Muscle layer of duodenum (tissue), 2 donors: Measurements from ENCODE around the gene PPP1R3E.

Experiments
- H3K27ac ChIP-seq: one replicate; pipeline ENCODE4 v1.7.0; 2013; ENCODE audit warnings: mild to moderate bottlenecking, low read length
- H3K27me3 ChIP-seq: one replicate; pipeline ENCODE4 v1.7.0; 2013; ENCODE audit warnings: low read depth, mild to moderate bottlenecking, control low read depth, low read length
- H3K36me3 ChIP-seq, 2 donors: one replicate each; pipeline ENCODE4 v1.7.0; 2013; ENCODE audit warnings: low read length in 2 of 2, control low read depth in 1 of 2, mild to moderate bottlenecking in 1 of 2; ENCODE audit not compliant: insufficient read depth in 2 of 2, control insufficient read depth in 1 of 2
- H3K4me1 ChIP-seq, 2 donors: one replicate each; pipeline ENCODE4 v1.7.0; 2013; ENCODE audit warnings: low read length in 2 of 2, mild to moderate bottlenecking in 2 of 2, control low read depth in 1 of 2, moderate library complexity in 1 of 2; ENCODE audit not compliant: insufficient read depth in 2 of 2, control insufficient read depth in 1 of 2
- H3K4me3 ChIP-seq, 2 donors: one replicate each; pipeline ENCODE4 v1.7.0; 2013; ENCODE audit warnings: low read length in 2 of 2, low read depth in 1 of 2, mild to moderate bottlenecking in 1 of 2
- H3K9me3 ChIP-seq, 2 donors: one replicate each; pipeline ENCODE4 v1.7.0; 2013; ENCODE audit warnings: low read length in 2 of 2, control low read depth in 1 of 2, mild to moderate bottlenecking in 1 of 2; ENCODE audit not compliant: control insufficient read depth in 1 of 2
- donor health status: healthy.

The PPP1R3E gene

DNA sequence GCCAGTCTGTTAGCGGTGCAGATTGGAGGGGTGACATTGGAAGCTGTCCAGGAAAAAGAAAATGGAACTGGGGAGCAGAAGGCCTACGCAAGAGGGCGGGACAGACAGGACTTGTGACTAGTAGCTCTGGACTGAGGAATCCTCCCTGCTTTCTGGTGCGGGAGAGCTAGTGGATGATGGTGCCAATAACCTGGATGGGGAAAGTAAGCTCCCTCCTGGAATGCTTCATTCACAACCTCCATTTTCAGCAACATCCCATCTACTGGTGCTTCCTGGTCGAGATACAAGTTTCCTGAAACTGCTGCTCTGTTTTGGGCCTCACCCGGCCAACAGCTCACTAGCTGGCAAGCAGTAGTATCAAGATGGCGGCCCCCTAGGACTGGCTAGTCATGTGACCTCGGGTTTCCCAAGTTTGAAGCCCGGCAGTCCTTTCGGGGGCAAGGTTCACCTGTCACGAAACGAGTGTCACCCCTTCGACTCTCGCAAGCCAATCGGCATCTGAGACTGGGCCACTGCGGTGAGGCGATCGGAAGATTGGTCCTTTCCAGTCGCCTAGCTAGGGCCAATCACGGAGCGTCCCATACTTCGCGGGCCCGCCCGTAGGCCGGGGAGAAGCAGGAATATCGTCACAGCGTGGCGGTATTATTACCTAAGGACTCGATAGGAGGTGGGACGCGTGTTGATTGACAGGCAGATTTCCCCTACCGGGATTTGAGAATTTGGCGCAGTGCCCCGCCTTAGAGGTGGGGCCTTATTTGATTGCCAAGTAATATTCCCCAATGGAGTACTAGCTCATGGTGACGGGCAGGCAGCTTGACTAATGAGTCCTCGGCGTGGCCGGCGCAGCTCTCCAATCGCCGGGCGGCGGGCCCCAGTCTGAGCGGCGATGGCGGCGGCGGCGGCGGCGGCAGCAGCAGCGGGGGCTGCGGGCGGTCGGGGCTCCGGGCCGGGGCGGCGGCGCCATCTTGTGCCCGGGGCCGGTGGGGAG lies 18.2 kb upstream of the PPP1R3E start, which contains the start of gene PABPN1:
PABPN1 (plus strand) TSS at position 874 of the 988 bp plus-strand sequence; CDS start at position 887, 13 bp downstream.
- H3K4me1 ChIP-seq = peaks cover 11 to 19% of the 10 kb centered on the region in 2 donors
- peak within 1 kb of the TSS; percentile 94 for H3K27ac ChIP-seq
- H3K27me3 ChIP-seq = no peaks in the 10 kb centered on the region
- no peaks in the 10 kb centered on the region for H3K9me3 ChIP-seq
- H3K36me3 ChIP-seq = peaks cover 23 to 27% of the 10 kb centered on the region in 2 donors
- peak within 1 kb of the TSS; percentile 75 to 94 for H3K4me3 ChIP-seq

GRCh38 chr14:23319746-23320583 lies 17.3 kb upstream of the PPP1R3E start:
- H3K36me3 ChIP-seq = peaks cover 18 to 22% of the 10 kb centered on the region in 2 donors
- peak overlapping the region; percentile 94 for H3K27ac ChIP-seq
- H3K27me3 ChIP-seq = no peaks in the 10 kb centered on the region
- peaks cover 11 to 19% of the 10 kb centered on the region in 2 donors for H3K4me1 ChIP-seq
- peak overlapping the region; percentile 56 to 72 for H3K4me3 ChIP-seq
- H3K9me3 ChIP-seq = no peaks in the 10 kb centered on the region

GRCh38 chr14:23316300-23316699 lies 13.6 kb upstream of the PPP1R3E start:
- no peak overlapping the region for H3K27ac ChIP-seq

GRCh38 chr14:23310546-23310945 lies 7.9 kb upstream of the PPP1R3E start:
- Histone ChIP-seq H3K27me3 (no peaks in the 10 kb centered on the region), H3K9me3 (no peaks in the 10 kb centered on the region), H3K27ac (no peak overlapping the region), H3K4me1 (peaks cover 20 to 47% of the 10 kb centered on the region in 2 donors), H3K36me3 (peaks cover 18 to 22% of the 10 kb centered on the region in 2 donors), H3K4me3 (no peak overlapping the region)

More at GRCh38 chr14:23316300-23316699, 13.6 kb upstream of the PPP1R3E start:
- Histone ChIP-seq H3K4me3 (no peak overlapping the region), H3K4me1 (peaks cover 0 to 5% of the 10 kb centered on the region in 2 donors), H3K9me3 (no peaks in the 10 kb centered on the region), H3K27me3 (no peaks in the 10 kb centered on the region), H3K36me3 (peaks cover under 1 to 6% of the 10 kb centered on the region in 2 donors)

DNA sequence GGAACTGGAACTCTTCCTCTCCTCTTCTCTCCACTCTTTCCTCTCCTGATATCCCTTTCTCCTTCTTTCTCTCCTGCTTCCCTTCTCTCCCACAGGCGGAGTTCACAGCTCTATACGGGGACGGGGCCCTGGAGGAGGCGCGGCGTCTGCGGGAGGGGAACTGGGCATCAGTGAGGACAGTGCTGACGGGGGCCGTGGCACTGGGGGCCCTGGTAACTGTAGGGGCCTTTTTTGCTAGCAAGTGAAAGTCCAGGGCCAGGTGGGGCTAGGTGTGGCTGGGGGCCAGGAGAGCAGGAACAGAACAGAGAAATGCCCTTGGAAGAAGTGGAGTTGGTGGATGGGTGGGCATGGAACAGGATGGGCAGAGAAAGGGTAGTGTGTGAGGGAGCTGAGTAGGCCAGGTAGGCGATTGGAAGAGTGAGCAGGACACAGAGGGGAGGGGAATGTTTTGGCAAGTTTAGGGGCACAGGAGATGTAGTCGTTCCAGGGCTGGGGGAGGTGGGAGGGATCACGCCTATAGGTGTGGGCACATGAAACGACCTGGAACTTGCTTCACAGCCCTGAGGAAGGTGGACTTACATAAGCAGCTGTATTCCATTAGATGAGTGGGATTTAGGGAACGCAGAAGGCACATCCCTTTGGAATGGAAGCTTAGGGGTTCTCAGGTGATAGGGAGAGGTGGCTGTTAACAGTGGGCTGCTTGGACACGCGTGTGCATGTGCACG lies 6.2 kb upstream of the PPP1R3E start:
- Histone ChIP-seq H3K9me3 (no peaks in the 10 kb centered on the region), H3K4me1 (peaks cover 20 to 47% of the 10 kb centered on the region in 2 donors), H3K4me3 (peak overlapping the region in 1 of 2 donors; percentile 67), H3K36me3 (peaks cover 18 to 22% of the 10 kb centered on the region in 2 donors), H3K27ac (no peak overlapping the region), H3K27me3 (no peaks in the 10 kb centered on the region)

GRCh38 chr14:23307687-23308644 lies 5.3 kb upstream of the PPP1R3E start:
- Histone ChIP-seq H3K27me3 (no peaks in the 10 kb centered on the region), H3K9me3 (no peaks in the 10 kb centered on the region), H3K4me1 (peaks cover 20 to 47% of the 10 kb centered on the region in 2 donors), H3K27ac (peak overlapping the region; percentile 97), H3K36me3 (peaks cover 18 to 22% of the 10 kb centered on the region in 2 donors), H3K4me3 (peak overlapping the region; percentile 67 to 95)

- H3K9me3 ChIP-seq = no peaks in the 10 kb centered on the region
- peaks cover 18 to 22% of the 10 kb centered on the region in 2 donors for H3K36me3 ChIP-seq
- H3K4me1 ChIP-seq = peaks cover 20 to 48% of the 10 kb centered on the region in 2 donors
- H3K27ac ChIP-seq = peak overlapping the region; percentile 97
- H3K4me3 ChIP-seq = peak overlapping the region; percentile 67 to 95
- H3K27me3 ChIP-seq = no peaks in the 10 kb centered on the region
These were observed 4.5 kb upstream of the PPP1R3E start for GRCh38 chr14:23307146-23307530.

DNA sequence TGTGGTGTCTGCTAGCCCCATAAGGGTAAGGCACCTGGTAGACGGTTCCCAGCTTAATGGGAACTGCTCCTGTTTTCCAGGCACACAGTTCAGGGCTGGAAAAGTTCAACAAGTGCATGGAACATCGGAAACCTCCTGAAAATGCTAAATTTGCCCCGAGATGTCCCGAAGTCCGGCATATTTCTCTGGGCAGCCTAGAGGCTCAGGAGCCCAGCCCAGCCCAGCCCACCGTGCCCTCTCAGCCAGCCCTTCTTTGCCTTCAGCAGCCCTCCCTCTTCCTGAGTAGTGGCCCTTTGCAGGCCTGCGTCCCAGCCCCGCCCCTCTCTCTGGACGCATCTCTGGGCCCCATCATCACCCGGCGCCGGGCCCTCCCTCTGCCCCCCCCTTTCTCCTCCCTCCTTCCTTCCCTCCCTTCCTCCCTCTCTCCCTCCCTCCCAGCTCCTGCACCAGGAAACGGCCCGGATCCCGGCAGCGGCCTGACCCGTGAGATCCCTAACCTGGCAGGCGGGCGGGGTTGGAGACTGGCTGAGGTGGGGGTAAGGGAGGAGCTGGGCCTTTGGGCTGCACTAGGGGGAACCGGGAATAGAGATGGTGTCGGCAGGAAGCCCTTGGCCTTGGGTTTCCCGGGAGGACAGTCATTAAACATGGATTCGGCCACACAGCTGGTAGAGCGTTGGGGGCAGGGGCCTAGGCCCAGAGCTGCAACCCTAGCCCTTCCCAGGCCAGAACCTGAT lies 3.9 kb upstream of the PPP1R3E start, which contains the start of gene BCL2L2:
BCL2L2 (plus strand) TSS at position 422 of the 734 bp plus-strand sequence. CDS start 935 bp downstream, outside the sequence.
- H3K9me3 ChIP-seq = no peaks in the 10 kb centered on the region
- peaks cover 18 to 22% of the 10 kb centered on the region in 2 donors for H3K36me3 ChIP-seq
- peaks cover 20 to 51% of the 10 kb centered on the region in 2 donors for H3K4me1 ChIP-seq
- no peaks in the 10 kb centered on the region for H3K27me3 ChIP-seq
- peak within 1 kb of the TSS; percentile 67 to 95 for H3K4me3 ChIP-seq
- H3K27ac ChIP-seq = peak within 1 kb of the TSS; percentile 97

- H3K36me3 ChIP-seq = peaks cover 4 to 24% of the 10 kb centered on the region in 2 donors
- H3K4me3 ChIP-seq = peak overlapping the region; percentile 76 to 85
- no peaks in the 10 kb centered on the region for H3K9me3 ChIP-seq
- no peaks in the 10 kb centered on the region for H3K27me3 ChIP-seq
- H3K4me1 ChIP-seq = peaks cover 13 to 29% of the 10 kb centered on the region in 2 donors
- peak overlapping the region; percentile 80 for H3K27ac ChIP-seq
These were observed 730 bp downstream of the PPP1R3E start for GRCh38 chr14:23301969-23302289.
